Inferior parietal cortex (tissue), 1 donor: ENCODE measurements around the gene PTDSS2.

Experiments used
- DNase-seq: peaks from one replicate; pipeline ENCODE4 v3.0.0-alpha.2; 2016; ENCODE audit errors: extremely low spot score

Gene PTDSS2

DNA sequence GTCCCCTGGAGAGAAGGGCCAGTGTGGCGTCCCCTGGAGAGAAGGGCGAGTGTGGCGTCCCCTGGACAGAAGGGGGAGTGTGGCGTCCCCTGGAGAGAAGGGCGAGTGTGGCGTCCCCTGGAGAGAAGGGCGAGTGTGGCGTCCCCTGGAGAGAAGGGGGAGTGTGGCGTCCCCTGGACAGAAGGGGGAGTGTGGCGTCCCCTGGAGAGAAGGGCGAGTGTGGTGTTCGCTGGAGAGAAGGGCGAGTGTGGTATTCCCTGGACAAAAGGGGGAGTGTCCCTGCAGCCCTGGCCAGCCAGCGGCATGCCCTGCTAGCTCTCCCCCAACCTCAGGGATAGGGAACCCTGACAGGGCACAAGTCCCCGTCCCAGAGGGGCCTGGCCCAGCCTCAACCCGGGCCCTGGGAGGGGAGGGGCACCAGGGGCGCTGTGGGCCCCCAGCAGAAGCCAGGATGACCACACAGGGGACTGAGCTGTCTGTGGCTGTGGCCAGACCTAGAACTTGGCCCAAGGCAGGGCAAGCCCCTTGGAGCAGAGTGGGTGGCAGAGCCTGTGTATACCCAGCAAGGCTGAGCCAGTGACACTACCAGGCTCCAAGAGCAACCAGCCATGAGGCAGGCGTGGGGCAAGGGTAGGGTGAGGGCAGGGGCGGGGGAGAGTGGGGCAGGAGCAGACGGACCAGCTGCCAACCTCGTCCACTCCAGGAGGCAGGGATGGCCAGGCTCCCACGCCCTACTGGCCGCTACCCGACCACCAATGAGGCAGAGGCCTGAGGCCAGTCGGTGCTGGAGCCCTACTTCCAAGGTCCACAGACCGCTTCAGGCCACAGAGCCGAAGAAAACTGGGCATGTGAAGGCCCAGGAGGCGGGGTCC lies 81.1 kb downstream of the PTDSS2 start:
- DNase-seq, result no peak

DNA sequence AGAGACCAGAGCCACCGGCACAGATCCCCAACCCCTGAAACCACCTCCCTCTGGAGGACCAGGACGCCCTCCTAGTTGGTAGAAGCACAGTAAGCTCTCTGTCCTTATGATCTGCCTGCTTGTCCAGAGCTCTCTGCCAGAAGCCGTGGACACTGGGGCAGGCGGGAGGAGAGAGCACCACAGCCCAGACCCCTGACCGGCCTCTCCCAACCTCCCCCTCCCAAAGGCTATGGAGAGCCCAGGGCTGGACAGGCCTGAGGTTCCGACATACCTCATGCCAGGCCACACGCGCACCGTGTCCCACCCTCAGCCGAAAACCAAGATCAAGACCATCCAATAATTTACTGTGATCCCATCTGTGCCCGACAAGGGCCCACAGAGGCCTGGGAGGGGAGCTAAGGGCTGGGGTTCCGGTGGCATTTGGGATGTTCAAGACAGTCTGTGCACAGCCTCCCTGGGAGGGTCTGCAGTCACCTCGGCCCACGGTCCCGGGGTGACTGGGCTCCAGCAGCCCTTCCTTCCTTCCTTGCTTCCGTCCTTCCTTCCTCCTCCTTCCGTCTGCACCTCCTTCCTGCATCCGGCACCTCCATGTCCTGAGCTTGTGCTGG lies 81.9 kb downstream of the PTDSS2 start:
- no peak for DNase-seq

DNA sequence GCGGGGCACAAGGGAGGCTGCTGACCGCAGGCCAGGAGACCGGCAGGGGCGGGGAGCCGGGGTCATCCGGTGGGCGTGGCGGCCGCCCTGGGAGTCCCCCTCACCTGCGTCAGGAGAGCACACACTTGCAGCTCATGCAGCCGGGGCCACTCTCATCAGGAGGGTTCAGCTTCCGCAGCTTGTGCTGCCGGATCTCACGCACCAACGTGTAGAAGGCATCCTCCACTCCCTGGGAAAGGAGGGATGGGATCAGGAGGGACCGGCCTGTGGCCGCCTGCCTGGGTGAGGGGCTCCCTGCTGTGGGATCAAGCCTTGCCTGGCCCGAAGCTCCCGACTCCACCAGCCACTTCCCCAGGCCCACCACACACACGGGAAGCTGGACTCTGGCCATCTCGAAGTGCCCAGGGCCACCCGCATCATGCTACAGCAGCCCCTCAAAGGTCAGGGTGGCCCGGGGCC lies 82.5 kb downstream of the PTDSS2 start:
- DNase-seq, result no peak

DNA sequence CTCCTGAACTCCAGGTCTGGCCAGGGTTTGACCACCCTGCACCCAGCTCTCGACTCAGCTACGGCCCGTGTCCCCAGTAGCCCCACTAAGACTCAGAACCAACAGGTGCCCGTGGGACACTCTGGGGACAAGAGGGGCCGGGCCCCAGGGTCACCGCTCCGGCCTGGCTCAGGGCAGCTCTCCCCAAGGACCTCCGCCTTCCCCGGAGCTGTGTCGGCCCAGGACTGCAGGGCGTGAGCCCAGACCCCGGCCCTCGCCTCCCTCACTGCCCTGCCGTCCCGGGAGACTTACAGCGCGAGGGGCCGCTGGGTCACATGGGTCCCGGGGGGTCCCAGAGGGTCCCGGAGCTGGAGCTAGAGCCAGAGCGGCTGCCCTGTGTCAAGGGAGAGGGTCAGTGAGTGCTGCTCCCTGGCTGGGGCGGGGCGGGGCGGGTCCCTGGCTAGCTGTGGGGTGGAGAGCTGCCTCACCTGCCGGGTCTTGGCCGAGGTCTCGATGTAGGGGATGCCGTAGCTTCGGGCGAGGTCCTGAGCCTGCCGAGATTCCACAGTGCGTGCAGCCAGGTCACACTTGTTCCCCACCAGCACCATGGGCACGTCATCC lies 83.0 kb downstream of the PTDSS2 start:
- DNase-seq, result no peak

DNA sequence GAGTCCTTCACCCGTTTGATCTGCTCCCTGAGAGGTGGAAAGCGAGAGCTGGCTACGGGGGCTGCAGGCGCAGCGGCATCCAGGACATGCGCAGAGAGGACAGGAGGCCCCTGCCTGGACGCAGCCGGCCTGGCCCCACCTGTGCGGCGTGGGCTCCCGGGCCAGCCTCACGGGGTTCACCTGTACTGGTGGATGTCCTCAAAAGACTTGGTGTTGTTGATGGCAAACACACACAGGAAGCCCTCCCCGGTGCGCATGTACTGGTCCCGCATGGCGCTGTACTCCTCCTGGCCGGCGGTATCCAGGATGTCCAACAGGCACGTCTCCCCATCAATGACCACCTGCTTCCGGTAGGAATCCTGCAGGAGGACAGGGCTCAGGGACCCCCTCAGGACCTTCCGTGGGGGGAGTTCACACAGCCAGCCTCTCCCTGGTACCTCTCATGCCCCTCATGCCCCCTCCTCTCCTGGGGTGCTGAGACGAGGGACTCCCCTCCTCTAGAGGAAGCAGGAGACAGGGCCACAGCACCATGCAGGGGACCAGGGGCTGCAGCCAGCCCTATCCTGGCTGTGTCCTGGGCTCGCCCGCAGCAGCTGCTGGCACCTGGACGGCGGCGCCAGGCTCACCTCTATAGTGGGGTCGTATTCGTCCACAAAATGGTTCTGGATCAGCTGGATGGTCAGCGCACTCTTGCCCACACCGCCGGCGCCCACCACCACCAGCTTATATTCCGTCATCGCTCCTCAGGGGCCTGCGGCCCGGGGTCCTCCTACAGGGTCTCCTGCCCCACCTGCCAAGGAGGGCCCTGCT lies 83.7 kb downstream of the PTDSS2 start:
- DNase-seq, result no peak

DNA sequence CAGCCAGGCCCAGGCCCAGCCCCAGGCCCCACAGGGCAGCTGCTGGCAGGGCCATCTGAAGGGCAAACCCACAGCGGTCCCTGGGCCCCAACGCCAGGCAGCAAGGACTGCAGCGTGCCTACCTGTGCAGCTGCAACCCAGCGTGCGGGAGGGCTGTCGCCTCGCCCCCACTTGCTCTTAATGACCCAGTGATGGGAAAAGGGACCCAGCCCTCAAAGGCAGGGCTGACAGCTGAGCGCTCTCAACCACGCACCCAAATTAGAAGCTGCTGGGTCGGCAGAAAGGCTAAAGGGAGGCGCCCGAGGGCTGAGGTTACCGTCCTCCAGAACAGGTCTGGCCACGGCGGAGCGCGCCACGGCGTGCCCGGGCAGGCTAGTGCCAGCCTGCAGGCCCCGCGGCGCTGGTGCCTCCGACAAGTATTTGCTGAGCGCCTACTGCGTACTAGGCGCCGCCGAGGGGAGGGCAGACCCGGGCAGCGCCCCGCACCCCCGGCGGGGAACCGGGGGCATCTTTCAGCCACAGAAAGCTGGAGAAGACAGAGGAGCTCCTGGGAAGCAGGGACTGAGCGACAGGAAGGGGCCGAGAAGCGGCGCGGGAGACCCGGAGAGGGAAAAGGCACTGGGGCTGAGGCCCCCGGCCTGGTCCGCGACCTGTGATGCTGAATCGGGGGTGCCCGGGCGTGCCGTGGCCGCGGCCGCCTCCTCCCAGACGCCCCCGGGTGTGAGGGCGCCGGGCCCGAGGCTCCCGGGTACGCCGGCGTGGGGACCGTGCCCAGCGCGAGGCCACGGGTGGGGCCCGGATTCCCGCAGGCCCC lies 84.5 kb downstream of the PTDSS2 start:
- no peak for DNase-seq

DNA sequence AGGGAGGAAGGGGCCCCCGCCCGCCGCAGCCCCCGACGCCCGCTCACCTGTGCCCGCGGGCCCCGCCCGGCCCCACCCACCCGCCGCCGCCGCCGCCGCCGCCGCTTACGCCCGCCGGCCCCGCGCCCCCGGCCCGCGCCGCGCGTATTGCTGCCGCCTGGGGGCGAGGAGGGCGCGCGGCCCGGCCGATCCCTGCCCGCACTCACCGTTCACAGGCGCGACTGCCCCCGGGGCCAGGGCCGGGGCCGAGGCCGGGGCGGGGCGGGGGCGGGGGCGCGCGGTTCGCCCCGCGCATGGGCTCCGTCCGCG lies 85.1 kb downstream of the PTDSS2 start:
- no peak for DNase-seq

DNA sequence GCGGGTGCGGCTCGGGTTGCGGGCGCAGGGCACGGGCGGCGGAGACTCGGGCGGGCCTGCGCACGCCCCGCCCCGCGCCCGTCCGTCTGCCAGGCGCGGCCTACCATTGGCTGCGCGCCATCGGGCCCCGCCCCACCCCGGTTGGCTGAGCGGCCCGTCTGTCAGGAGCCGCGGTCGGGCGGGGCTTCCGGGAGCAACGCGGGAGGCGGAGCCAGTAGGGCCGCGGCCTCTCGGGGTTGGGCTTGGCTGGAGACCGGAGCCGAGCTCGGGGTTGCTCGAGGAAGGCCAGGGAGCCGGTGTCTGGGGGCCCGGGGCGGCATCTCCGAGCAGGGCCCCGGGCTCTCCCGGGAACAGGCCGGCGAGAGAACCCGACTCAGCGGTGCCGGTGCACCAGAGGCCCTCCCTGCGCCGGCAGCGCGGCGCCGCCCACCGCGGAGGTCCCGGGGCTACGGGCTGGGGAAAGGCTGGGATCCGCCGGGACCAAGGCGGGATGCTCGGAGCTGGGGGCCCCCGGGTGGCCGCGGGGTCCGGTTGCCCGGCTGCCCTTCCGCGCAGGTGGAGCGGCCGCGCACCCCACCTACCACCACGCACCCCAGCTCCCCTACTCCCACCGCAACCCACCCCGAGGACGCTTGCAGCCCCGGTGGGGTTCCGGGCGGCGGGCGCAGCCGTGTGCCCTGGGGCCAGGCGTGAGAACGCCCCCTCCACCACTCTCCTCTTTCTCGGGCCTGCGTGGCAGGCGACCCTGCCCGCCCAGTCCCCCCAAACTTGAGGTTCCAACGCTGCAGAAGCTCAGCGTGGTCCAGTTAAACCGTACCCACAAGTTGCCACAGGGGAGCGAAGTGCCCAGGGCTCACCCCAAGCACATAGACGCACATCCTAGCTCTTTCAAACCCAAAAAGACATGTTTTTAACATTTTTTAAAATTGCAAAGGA lies 85.7 kb downstream of the PTDSS2 start, which contains the start of gene HRAS:
HRAS (minus strand) TSS at position 58 of the 936 bp plus-strand sequence.
- DNase-seq, result peak; percentile 91

DNA sequence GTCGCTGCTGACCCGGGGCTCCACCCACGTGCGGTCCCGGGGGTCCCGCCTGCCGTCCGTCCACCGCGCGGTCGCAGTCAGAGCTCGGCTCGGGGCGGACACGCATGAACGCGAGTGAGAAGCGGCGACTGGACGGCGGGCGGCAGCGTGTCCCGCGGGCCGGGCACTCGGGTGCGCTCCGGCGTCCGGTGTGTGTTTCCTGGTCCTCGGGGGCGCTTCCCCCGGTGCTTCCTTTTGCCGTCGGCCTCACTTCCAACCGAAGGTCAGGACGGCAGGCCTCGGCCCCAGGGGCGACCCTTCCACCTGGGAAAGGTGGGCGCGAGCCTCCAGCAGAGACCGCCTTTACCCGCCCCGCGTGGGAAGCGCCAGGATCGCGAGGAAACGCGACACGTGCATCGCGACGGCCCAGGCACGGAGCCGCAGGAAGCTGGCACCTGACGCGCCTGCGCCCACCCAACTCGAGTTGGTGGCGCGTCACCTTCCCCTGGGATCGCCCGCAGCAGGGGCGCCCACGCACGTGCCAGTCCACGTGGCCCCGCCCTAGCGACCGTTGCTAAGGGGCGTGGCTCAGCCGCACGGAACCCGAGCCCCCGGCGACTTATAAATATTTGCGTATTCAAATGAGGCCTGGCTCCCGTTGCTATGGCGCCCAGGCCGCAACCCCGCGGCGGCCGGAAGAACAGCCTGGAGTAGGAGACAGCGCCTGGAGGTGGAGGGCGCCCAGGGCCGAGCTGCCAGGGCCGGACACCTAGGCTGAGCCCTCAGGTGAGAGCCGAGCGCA lies 87.0 kb downstream of the PTDSS2 start, which contains the start of gene LRRC56:
LRRC56 (plus strand) TSS at position 687 of the 781 bp plus-strand sequence. CDS start 3,158 bp downstream, outside the sequence.
- peak; percentile 52 for DNase-seq

DNA sequence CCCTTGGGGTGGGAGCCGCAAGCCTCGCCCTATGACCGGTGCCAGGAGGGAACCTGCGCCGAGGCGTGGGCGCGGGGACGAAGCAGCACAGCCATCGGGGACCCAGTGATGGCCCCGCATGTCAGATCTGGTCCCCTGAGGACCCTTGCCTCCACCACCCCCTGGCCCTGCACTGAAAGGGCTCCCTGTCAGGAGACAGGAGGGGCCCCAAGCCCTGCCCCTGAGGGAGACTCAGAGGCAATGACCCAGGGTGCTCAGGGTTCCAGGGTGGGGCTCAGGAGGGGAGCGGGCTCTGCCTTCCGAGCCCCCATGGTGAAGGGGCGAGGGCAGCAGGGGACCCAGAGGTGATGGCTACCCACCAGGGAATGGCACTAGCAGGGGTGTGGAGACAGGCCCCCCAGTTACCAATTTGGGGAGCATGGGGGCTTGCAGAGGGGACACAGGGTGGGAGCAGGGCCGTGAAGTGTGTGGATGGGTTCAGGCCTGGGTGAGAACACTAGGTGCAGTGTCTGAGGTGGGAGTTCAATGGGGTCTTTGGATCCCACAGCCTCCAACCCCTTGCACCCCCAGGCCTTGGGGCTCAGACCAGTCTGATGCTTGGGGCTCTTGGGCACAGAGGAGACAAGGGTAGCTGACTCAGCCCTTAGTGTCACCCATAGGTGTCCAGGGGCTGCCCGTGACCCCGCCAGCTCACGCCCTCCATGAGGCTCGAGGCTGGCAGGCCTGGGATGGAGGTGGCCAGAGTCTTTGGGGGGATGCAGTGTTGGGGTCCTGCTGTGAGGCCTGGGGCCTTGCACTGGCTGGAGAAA lies 87.7 kb downstream of the PTDSS2 start:
- no peak for DNase-seq

DNA sequence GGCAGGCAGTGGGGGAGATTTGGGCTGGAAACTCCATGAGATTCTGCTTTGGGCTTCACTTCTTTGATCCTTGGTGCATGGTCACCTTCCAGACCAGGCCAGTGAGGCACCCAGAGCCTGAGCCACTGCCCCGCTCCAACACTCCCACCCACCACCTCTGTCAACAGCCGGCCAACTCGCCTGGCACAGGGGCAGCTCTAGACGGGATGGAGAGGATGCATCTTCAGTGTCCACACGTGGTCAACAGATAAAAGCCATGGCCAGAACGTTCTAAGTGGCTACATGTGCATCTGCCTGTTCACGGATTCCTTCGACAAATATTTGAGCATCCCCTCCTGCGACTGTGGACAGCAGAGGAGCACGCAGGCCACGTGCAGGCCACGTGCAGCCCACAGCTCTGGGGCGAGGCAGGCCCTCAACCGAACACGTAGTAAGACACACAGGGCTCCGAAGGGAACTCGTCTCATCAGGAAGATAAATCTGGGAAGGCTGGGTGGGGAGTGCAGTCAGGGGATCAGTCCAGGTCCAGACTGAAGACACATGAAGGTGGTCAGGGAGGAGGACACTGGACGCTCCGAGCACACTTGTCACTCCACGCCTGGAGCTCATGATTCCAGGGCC lies 88.5 kb downstream of the PTDSS2 start:
- no peak for DNase-seq

DNA sequence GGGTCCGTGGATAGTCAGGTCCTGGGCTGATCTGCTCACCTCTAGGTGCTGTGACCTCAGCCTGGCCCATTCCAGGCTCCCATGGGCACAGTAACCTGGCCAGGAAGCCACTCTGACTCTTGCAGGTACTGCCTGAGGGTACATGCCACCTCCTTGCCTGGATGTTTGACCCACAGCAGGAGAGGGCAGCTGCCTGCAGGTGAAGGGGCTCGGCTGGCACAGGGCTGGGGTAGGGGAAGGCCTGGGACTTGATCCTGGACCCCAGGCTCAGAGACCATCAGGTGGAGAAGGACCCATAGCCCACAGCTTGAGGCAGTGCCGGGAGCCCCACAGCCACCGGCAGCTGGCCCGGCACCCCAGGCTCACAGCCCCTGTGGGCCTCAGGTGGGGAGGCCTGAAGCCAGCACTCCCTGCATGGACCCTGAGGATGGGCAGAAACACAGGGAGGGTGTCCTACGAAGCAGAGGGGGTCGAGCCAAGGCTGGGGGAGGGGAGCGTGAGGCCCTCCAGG lies 89.9 kb downstream of the PTDSS2 start:
- no peak for DNase-seq
